ENCODE measurements around the gene SRCAP.
"Not testable (repeated sequence)": the region's sequence is repeated elsewhere in the genome, so short reads cannot be mapped to it uniquely, and the experiment has no call there.

SRCAP gene

GRCh38 chr16:30699615-30700099 lies 686 bp downstream of the SRCAP start:
- DNase-seq: no peak

GRCh38 chr16:30700491-30700890 lies 1.5 kb downstream of the SRCAP start:
- no peak for DNase-seq

- no peak for DNase-seq
Measured at GRCh38 chr16:30700971-30701370, 2.0 kb downstream of the SRCAP start.

GRCh38 chr16:30703071-30703470 lies 4.1 kb downstream of the SRCAP start:
- DNase-seq: not testable (repeated sequence)

- DNase-seq: no peak
Measured at GRCh38 chr16:30703971-30704370, 5.0 kb downstream of the SRCAP start.

GRCh38 chr16:30706046-30706445 lies 7.1 kb downstream of the SRCAP start:
- no peak for DNase-seq

GRCh38 chr16:30710971-30711370 lies 12.0 kb downstream of the SRCAP start:
- DNase-seq: no peak

GRCh38 chr16:30711712-30712111 lies 12.7 kb downstream of the SRCAP start:
- no peak for DNase-seq

- no peak for DNase-seq
Measured at GRCh38 chr16:30715750-30716445, 16.9 kb downstream of the SRCAP start.

GRCh38 chr16:30720086-30720485 lies 21.1 kb downstream of the SRCAP start:
- no peak for DNase-seq

GRCh38 chr16:30720694-30721093 lies 21.7 kb downstream of the SRCAP start:
- no peak for DNase-seq

- DNase-seq: no peak
Measured at GRCh38 chr16:30721167-30721566, 22.2 kb downstream of the SRCAP start.

GRCh38 chr16:30721606-30722005 lies 22.6 kb downstream of the SRCAP start:
- no peak for DNase-seq

- DNase-seq: no peak
Measured at GRCh38 chr16:30722443-30722842, 23.5 kb downstream of the SRCAP start.

GRCh38 chr16:30722916-30723315 lies 23.9 kb downstream of the SRCAP start:
- no peak for DNase-seq

- no peak for DNase-seq
Measured at GRCh38 chr16:30723725-30724355, 24.9 kb downstream of the SRCAP start.

GRCh38 chr16:30724641-30725417 lies 25.9 kb downstream of the SRCAP start:
- no peak for DNase-seq

- DNase-seq: no peak
Measured at GRCh38 chr16:30725418-30725792, 26.4 kb downstream of the SRCAP start.

GRCh38 chr16:30728321-30728720 lies 29.4 kb downstream of the SRCAP start:
- no peak for DNase-seq

GRCh38 chr16:30728899-30729672 lies 30.1 kb downstream of the SRCAP start:
- DNase-seq: no peak

- DNase-seq: no peak
Measured at GRCh38 chr16:30731411-30731810, 32.4 kb downstream of the SRCAP start.

- no peak for DNase-seq
Measured at GRCh38 chr16:30736995-30737793, 38.2 kb downstream of the SRCAP start.
